ENCODE results near the gene TRIM32. TPM values are rescaled to one million over a fixed set of nuclear protein-coding genes. Genes with fewer than 3 reads are reported as not detected.
"Not testable (repeated sequence)": the region's sequence is repeated elsewhere in the genome, so short reads cannot be mapped to it uniquely, and the experiment has no call there.

TRIM32 gene
- total RNA-seq, 1 experiment from 2014 or later = 20.2 TPM

GRCh38 chr9:116689486-116690032, 2.5 kb downstream of the TRIM32 start:
- BruUV-seq (replicated peaks) = no TSS peak
- in situ Hi-C loops (cut with HindIII; ENCODE audit: low pct_unique_long_range_greater_than_20kb, low sequenced_read_pairs) = no loop called here
- H3K36me3 ChIP-seq (ENCODE audit: control insufficient read depth, insufficient read depth, low read length) = no peaks in the 10 kb centered on the region
- POLR2A ChIA-PET = no interaction called here
- no peaks in the 10 kb centered on the region for H3K27me3 ChIP-seq (ENCODE audit: control insufficient read depth, insufficient read depth, low read length)
- H3K27ac ChIP-seq (ENCODE audit: low read length) = no peak overlapping the region
- ATAC-seq (no peak), DNase-seq (ENCODE audit: low read depth, low spot score) (no peak)
- no peaks in the 10 kb centered on the region for H3K9me3 ChIP-seq (ENCODE audit: control insufficient read depth, insufficient read depth, low read depth, low read length)
- TF ChIP-seq, protein P1, sequence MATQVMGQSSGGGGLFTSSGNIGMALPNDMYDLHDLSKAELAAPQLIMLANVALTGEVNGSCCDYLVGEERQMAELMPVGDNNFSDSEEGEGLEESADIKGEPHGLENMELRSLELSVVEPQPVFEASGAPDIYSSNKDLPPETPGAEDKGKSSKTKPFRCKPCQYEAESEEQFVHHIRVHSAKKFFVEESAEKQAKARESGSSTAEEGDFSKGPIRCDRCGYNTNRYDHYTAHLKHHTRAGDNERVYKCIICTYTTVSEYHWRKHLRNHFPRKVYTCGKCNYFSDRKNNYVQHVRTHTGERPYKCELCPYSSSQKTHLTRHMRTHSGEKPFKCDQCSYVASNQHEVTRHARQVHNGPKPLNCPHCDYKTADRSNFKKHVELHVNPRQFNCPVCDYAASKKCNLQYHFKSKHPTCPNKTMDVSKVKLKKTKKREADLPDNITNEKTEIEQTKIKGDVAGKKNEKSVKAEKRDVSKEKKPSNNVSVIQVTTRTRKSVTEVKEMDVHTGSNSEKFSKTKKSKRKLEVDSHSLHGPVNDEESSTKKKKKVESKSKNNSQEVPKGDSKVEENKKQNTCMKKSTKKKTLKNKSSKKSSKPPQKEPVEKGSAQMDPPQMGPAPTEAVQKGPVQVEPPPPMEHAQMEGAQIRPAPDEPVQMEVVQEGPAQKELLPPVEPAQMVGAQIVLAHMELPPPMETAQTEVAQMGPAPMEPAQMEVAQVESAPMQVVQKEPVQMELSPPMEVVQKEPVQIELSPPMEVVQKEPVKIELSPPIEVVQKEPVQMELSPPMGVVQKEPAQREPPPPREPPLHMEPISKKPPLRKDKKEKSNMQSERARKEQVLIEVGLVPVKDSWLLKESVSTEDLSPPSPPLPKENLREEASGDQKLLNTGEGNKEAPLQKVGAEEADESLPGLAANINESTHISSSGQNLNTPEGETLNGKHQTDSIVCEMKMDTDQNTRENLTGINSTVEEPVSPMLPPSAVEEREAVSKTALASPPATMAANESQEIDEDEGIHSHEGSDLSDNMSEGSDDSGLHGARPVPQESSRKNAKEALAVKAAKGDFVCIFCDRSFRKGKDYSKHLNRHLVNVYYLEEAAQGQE (IDR thresholded peaks at IDR 0.05; ENCODE audit: insufficient read depth in 1 of 2, low read depth in 2 of 2, low read length in 1 of 2) = no peak
- TF ChIP-seq TCF7L2 (IDR thresholded peaks at IDR 0.05; ENCODE audit: low read depth, low read length) (no peak), SIN3A (IDR thresholded peaks at IDR 0.05; ENCODE audit: borderline replicate concordance, insufficient read depth, low read depth, low read length) (no peak), POLR2AphosphoS5 (IDR thresholded peaks at IDR 0.05; ENCODE audit: low read depth, low read length) (no peak)
- TF ChIP-seq, protein P2, sequence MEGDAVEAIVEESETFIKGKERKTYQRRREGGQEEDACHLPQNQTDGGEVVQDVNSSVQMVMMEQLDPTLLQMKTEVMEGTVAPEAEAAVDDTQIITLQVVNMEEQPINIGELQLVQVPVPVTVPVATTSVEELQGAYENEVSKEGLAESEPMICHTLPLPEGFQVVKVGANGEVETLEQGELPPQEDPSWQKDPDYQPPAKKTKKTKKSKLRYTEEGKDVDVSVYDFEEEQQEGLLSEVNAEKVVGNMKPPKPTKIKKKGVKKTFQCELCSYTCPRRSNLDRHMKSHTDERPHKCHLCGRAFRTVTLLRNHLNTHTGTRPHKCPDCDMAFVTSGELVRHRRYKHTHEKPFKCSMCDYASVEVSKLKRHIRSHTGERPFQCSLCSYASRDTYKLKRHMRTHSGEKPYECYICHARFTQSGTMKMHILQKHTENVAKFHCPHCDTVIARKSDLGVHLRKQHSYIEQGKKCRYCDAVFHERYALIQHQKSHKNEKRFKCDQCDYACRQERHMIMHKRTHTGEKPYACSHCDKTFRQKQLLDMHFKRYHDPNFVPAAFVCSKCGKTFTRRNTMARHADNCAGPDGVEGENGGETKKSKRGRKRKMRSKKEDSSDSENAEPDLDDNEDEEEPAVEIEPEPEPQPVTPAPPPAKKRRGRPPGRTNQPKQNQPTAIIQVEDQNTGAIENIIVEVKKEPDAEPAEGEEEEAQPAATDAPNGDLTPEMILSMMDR (IDR thresholded peaks at IDR 0.05) = no peak
- intact Hi-C loops (cut with micrococcal nuclease; ENCODE audit: unreplicated experiment) = no loop called here
- H3K4me3 ChIP-seq (ENCODE audit: low read depth in 2 of 2, low read length in 2 of 2) = no peak overlapping the region
- H3K4me1 ChIP-seq (ENCODE audit: control insufficient read depth, insufficient read depth, low read length) = 0 out of 2 replicates have a peak, but pooled peaks cover 4% of the 10 kb centered on the region
- CTCF ChIA-PET = no interaction called here

- ATAC-seq; H3K36me3 ChIP-seq (ENCODE audit: control insufficient read depth, insufficient read depth, low read length); H3K9me3 ChIP-seq (ENCODE audit: control insufficient read depth, insufficient read depth, low read depth, low read length); POLR2A ChIA-PET; BruUV-seq (replicated peaks); intact Hi-C loops (cut with micrococcal nuclease; ENCODE audit: unreplicated experiment); H3K4me3 ChIP-seq (ENCODE audit: low read depth in 2 of 2, low read length in 2 of 2); H3K27me3 ChIP-seq (ENCODE audit: control insufficient read depth, insufficient read depth, low read length); DNase-seq (ENCODE audit: low read depth, low spot score); CTCF ChIA-PET; H3K4me1 ChIP-seq (ENCODE audit: control insufficient read depth, insufficient read depth, low read length); in situ Hi-C loops (cut with HindIII; ENCODE audit: low pct_unique_long_range_greater_than_20kb, low sequenced_read_pairs); H3K27ac ChIP-seq (ENCODE audit: low read length): not testable (repeated sequence)
Measured at GRCh38 chr9:116690805-116691204, 3.7 kb downstream of the TRIM32 start.

GRCh38 chr9:116691607-116692006, 4.5 kb downstream of the TRIM32 start:
- ATAC-seq (no peak), DNase-seq (ENCODE audit: low read depth, low spot score) (no peak)
- Histone ChIP-seq H3K9me3 (ENCODE audit: control insufficient read depth, insufficient read depth, low read depth, low read length) (no peaks in the 10 kb centered on the region), H3K4me1 (ENCODE audit: control insufficient read depth, insufficient read depth, low read length) (0 out of 2 replicates have a peak, but pooled peaks cover 2% of the 10 kb centered on the region), H3K27ac (ENCODE audit: low read length) (no peak overlapping the region), H3K36me3 (ENCODE audit: control insufficient read depth, insufficient read depth, low read length) (no peaks in the 10 kb centered on the region), H3K27me3 (ENCODE audit: control insufficient read depth, insufficient read depth, low read length) (no peaks in the 10 kb centered on the region), H3K4me3 (ENCODE audit: low read depth in 2 of 2, low read length in 2 of 2) (no peak overlapping the region)
- POLR2A ChIA-PET = no interaction called here
- CTCF ChIA-PET = no interaction called here
- no TSS peak for BruUV-seq (replicated peaks)
- intact Hi-C loops (cut with micrococcal nuclease; ENCODE audit: unreplicated experiment) (no loop called here), in situ Hi-C loops (cut with HindIII; ENCODE audit: low pct_unique_long_range_greater_than_20kb, low sequenced_read_pairs) (no loop called here)
- TF ChIP-seq POLR2AphosphoS5 (IDR thresholded peaks at IDR 0.05; ENCODE audit: low read depth, low read length) (no peak), TCF7L2 (IDR thresholded peaks at IDR 0.05; ENCODE audit: low read depth, low read length) (no peak), SIN3A (IDR thresholded peaks at IDR 0.05; ENCODE audit: borderline replicate concordance, insufficient read depth, low read depth, low read length) (no peak)
- TF ChIP-seq, protein P2 (IDR thresholded peaks at IDR 0.05) = no peak
- TF ChIP-seq, protein P1 (IDR thresholded peaks at IDR 0.05; ENCODE audit: insufficient read depth in 1 of 2, low read depth in 2 of 2, low read length in 1 of 2) = no peak
